Measurements from ENCODE around the gene BRD9.

BRD9 gene

DNA sequence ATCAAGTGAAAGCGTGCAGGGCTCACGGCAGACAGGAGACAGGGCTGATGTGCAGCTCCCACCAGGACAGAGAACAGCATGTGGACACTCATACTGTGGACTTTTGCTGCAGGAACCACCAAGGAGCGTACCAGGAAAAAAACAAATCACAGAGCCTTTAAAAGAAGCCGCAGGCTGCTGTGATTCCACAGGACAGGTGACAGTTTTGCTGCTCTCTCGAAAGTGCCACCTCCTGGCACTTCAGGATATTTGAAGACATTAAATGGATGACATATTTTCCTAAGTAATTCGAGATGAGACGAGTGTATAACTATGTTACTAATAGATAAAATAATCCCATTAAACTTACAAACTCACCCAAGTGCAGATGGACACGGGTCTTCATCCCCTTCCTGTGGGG, 71.1 kb downstream of the BRD9 start:
- no peaks in the 10 kb centered on the region for H3K36me3 ChIP-seq
- no peaks in the 10 kb centered on the region; the same call in 1 of the 2 replicates for H3K27me3 ChIP-seq
- H3K4me1 ChIP-seq, result no peaks in the 10 kb centered on the region
- H3K4me3 ChIP-seq (ENCODE audit: low read depth, low read length), result no peak overlapping the region
- no peaks in the 10 kb centered on the region for H3K9me3 ChIP-seq
- TF ChIP-seq, protein P1, sequence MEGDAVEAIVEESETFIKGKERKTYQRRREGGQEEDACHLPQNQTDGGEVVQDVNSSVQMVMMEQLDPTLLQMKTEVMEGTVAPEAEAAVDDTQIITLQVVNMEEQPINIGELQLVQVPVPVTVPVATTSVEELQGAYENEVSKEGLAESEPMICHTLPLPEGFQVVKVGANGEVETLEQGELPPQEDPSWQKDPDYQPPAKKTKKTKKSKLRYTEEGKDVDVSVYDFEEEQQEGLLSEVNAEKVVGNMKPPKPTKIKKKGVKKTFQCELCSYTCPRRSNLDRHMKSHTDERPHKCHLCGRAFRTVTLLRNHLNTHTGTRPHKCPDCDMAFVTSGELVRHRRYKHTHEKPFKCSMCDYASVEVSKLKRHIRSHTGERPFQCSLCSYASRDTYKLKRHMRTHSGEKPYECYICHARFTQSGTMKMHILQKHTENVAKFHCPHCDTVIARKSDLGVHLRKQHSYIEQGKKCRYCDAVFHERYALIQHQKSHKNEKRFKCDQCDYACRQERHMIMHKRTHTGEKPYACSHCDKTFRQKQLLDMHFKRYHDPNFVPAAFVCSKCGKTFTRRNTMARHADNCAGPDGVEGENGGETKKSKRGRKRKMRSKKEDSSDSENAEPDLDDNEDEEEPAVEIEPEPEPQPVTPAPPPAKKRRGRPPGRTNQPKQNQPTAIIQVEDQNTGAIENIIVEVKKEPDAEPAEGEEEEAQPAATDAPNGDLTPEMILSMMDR (IDR thresholded peaks at IDR 0.05; ENCODE audit: low read depth, low read length), result no peak
- DNase-seq, result no peak

DNA sequence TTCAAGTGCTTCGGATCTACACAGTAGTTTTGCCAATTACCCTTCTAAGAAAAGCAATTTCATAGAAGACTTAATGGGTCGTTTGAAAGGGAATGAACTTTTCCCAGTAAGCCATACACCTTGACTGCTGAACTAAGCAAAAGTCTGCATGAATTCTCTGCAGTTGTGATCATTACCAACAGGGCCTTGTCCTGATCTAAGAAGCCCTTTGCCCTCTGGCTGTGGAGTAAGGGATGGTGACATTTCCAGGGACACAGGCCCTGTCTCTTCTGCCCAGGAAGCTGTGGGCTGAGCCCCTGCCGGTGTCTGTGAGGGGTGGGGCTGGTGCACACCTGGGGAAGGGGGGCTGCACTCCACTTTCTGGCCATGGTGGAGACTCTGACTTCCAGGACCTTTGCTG, 72.4 kb downstream of the BRD9 start:
- H3K36me3 ChIP-seq, result no peaks in the 10 kb centered on the region
- no peaks in the 10 kb centered on the region for H3K4me1 ChIP-seq
- no peak for DNase-seq
- no peaks in the 10 kb centered on the region; the same call in 1 of the 2 replicates for H3K27me3 ChIP-seq
- TF ChIP-seq, protein P1 (IDR thresholded peaks at IDR 0.05; ENCODE audit: low read depth, low read length), result no peak
- no peak overlapping the region for H3K4me3 ChIP-seq (ENCODE audit: low read depth, low read length)
- no peaks in the 10 kb centered on the region for H3K9me3 ChIP-seq

DNA sequence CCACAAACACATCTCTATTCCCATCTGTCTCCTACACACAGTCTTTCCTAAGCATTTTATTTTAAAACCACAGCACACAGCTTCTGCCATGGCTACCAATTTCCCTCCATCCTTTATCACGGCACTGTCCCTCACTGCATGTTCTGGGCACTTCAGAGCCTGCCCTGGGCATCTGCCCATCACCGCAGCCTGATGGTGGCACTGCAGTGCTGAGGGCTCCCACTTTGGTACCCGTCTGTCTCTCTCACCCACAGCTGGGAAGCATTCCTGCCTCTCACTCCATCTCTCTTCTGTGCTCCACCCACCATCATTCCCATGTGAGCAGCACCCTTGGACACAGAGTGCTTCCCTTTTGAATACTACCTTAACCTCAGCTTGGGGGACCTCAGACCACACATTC, 73.5 kb downstream of the BRD9 start:
- H3K4me3 ChIP-seq (ENCODE audit: low read depth, low read length), result no peak overlapping the region
- no peaks in the 10 kb centered on the region for H3K9me3 ChIP-seq
- H3K36me3 ChIP-seq, result no peaks in the 10 kb centered on the region
- H3K27me3 ChIP-seq, result no peaks in the 10 kb centered on the region; the same call in 1 of the 2 replicates
- DNase-seq, result no peak
- TF ChIP-seq, protein P1 (IDR thresholded peaks at IDR 0.05; ENCODE audit: low read depth, low read length), result no peak
- H3K4me1 ChIP-seq, result no peaks in the 10 kb centered on the region

DNA sequence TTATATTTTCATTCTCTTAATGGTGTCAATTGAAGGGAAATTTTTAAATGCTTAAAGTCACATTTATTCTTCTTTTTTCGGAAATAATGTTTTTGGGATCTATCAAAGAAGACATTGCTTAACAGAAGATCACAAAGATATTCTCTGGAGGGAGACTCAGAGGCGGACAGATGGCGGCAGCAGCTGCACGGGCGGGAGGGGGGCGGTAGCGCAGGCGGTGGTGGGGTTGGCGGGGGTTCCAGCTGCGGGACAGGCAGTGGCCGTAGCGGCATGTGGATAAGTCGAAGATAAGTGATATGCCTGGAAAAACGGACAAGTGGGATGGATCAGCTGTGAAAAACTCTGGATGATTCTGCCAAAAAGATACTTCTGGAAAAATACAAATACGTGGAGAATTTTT, 76.4 kb downstream of the BRD9 start:
- TF ChIP-seq, protein P1 (IDR thresholded peaks at IDR 0.05; ENCODE audit: low read depth, low read length), result no peak
- no peak for DNase-seq
- H3K27me3 ChIP-seq, result no peaks in the 10 kb centered on the region; the same call in 1 of the 2 replicates

DNA sequence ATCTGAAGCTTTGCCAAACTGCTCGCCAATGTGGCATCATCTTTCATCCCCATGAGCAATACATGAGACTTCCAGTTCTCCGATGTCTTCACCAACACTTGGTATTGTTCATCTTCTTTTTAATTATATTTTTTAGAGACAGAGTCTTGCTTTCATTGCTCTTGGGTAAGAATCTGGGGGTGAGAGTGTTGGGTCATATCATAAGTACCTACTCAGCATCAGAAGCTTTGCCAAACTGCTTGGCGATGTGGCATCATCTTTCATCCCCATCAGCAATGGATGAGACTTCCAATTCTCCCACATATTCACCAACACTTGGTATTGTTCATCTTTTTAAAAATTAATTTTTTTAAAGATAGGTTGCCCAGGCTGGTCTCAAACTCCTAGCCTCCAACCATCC, 77.2 kb downstream of the BRD9 start:
- H3K4me1 ChIP-seq, result no peaks in the 10 kb centered on the region

More for the DNA sequence above, 76.4 kb downstream of the BRD9 start:
- Histone ChIP-seq H3K36me3 (no peaks in the 10 kb centered on the region), H3K4me1 (no peaks in the 10 kb centered on the region), H3K4me3 (ENCODE audit: low read depth, low read length) (no peak overlapping the region), H3K9me3 (no peaks in the 10 kb centered on the region)

More for the DNA sequence above, 77.2 kb downstream of the BRD9 start:
- H3K27me3 ChIP-seq, result no peaks in the 10 kb centered on the region; the same call in 1 of the 2 replicates
- TF ChIP-seq, protein P1 (IDR thresholded peaks at IDR 0.05; ENCODE audit: low read depth, low read length), result no peak
- no peak overlapping the region for H3K4me3 ChIP-seq (ENCODE audit: low read depth, low read length)
- no peaks in the 10 kb centered on the region for H3K36me3 ChIP-seq
- DNase-seq, result no peak
- H3K9me3 ChIP-seq, result no peaks in the 10 kb centered on the region

All from BE2C (cell line).